G401.6 (cell line): ENCODE results near the gene SPECC1.

Source experiments
- FAIRE-seq: peaks from 2 replicates; lab custom pipeline; 2012; peaks lifted over from hg19 to GRCh38; lab: Jason Lieb, UNC

The SPECC1 gene

GRCh38 chr17:20278805-20279204, 269.6 kb downstream of the SPECC1 start:
- no peak for FAIRE-seq

GRCh38 chr17:20279631-20280030, 270.5 kb downstream of the SPECC1 start:
- FAIRE-seq = no peak

GRCh38 chr17:20280051-20280450, 270.9 kb downstream of the SPECC1 start:
- no peak for FAIRE-seq

GRCh38 chr17:20280851-20281250, 271.7 kb downstream of the SPECC1 start:
- no peak for FAIRE-seq

- no peak for FAIRE-seq
Measured at GRCh38 chr17:20281860-20282259, 272.7 kb downstream of the SPECC1 start.

GRCh38 chr17:20282526-20283308, 273.6 kb downstream of the SPECC1 start:
- no peak for FAIRE-seq

GRCh38 chr17:20284022-20284421, 274.9 kb downstream of the SPECC1 start:
- no peak for FAIRE-seq

- no peak for FAIRE-seq
Measured at GRCh38 chr17:20284570-20285295, 275.6 kb downstream of the SPECC1 start.

- no peak for FAIRE-seq
Measured at GRCh38 chr17:20289984-20290383, 280.8 kb downstream of the SPECC1 start.

- FAIRE-seq = no peak
Measured at GRCh38 chr17:20291853-20292252, 282.7 kb downstream of the SPECC1 start.

- no peak for FAIRE-seq
Measured at GRCh38 chr17:20293501-20293900, 284.3 kb downstream of the SPECC1 start.

- no peak for FAIRE-seq
Measured at GRCh38 chr17:20294120-20294519, 285.0 kb downstream of the SPECC1 start.

GRCh38 chr17:20299013-20299412, 289.9 kb downstream of the SPECC1 start:
- FAIRE-seq = no peak

- FAIRE-seq = no peak
Measured at GRCh38 chr17:20300436-20300934, 291.3 kb downstream of the SPECC1 start.

GRCh38 chr17:20302246-20302917, 293.2 kb downstream of the SPECC1 start:
- no peak for FAIRE-seq

- no peak for FAIRE-seq
Measured at GRCh38 chr17:20304961-20305360, 295.8 kb downstream of the SPECC1 start.

GRCh38 chr17:20306924-20307323, 297.8 kb downstream of the SPECC1 start:
- no peak for FAIRE-seq

- no peak for FAIRE-seq
Measured at GRCh38 chr17:20307326-20307910, 298.3 kb downstream of the SPECC1 start.

- FAIRE-seq = no peak
Measured at GRCh38 chr17:20310481-20310880, 301.3 kb downstream of the SPECC1 start.

- FAIRE-seq = no peak
Measured at GRCh38 chr17:20313306-20313705, 304.1 kb downstream of the SPECC1 start.

GRCh38 chr17:20313891-20314290, 304.7 kb downstream of the SPECC1 start:
- no peak for FAIRE-seq

- no peak for FAIRE-seq
Measured at GRCh38 chr17:20314834-20315233, 305.7 kb downstream of the SPECC1 start.

- no peak for FAIRE-seq
Measured at GRCh38 chr17:20315311-20315710, 306.2 kb downstream of the SPECC1 start.
